GM12878 (cell line): ENCODE measurements around the gene ZFP14. TPM values are rescaled to one million over a fixed set of nuclear protein-coding genes. Genes with fewer than 3 reads are reported as not detected.

ENCODE experiments used
- ASH2L ChIP-seq: fragments of 300-600, 200-600 bp; sonication (generic); IDR thresholded peaks from 2 replicates; pipeline ENCODE4 v1.6.1; 2017; ENCODE audit warnings: low read depth, mild to moderate bottlenecking, borderline replicate concordance
- ATF3 ChIP-seq: IDR thresholded peaks from 2 replicates; pipeline ENCODE4 v1.6.1; 2011; ENCODE audit warnings: low read depth, mild to moderate bottlenecking, low read length, moderate library complexity, borderline replicate concordance; ENCODE audit errors: extremely low read depth
- ATF7 ChIP-seq: fragments of 450-650 bp; IDR thresholded peaks from 2 replicates; pipeline ENCODE4 v1.6.1; 2016; ENCODE audit warnings: low read depth, mild to moderate bottlenecking
- BCLAF1 ChIP-seq: fragments of 450-650 bp; IDR thresholded peaks from 2 replicates; pipeline ENCODE4 v1.6.1; 2017; ENCODE audit warnings: antibody characterized with exemption, mild to moderate bottlenecking, moderate library complexity
- GABPA ChIP-seq: IDR thresholded peaks from 2 replicates; pipeline ENCODE4 v1.6.1; 2014; ENCODE audit warnings: antibody characterized with exemption, low read depth, mild to moderate bottlenecking, inconsistent platforms
- HDAC2 ChIP-seq: fragments of 200-600 bp; sonication (generic); IDR thresholded peaks from 2 replicates; pipeline ENCODE4 v1.6.1; 2017
- HSF1 ChIP-seq: fragments of 150-350 bp; IDR thresholded peaks from 2 replicates; pipeline ENCODE4 v1.6.1; 2014; ENCODE audit warnings: mild to moderate bottlenecking, low read depth, low read length
- MEF2B ChIP-seq: fragments of 450-650 bp; IDR thresholded peaks from 2 replicates; pipeline ENCODE4 v1.6.1; 2018; ENCODE audit warnings: mild to moderate bottlenecking, moderate library complexity; ENCODE audit not compliant: partially characterized antibody, poor library complexity, severe bottlenecking
- MTA3 ChIP-seq: IDR thresholded peaks from 2 replicates; pipeline ENCODE4 v1.6.1; 2012; ENCODE audit warnings: low read length, inconsistent platforms, borderline replicate concordance
- MXI1 ChIP-seq: fragments of 150-350 bp; IDR thresholded peaks from 2 replicates; pipeline ENCODE4 v1.6.1; 2011; ENCODE audit warnings: low read depth, mild to moderate bottlenecking, inconsistent platforms, low read length, improper control_type of control experiment
- NR2C1 ChIP-seq: fragments of 450-650 bp; IDR thresholded peaks from 2 replicates; pipeline ENCODE4 v1.6.1; 2017; ENCODE audit warnings: antibody characterized with exemption, mild to moderate bottlenecking, moderate library complexity
- NR2C2 ChIP-seq: IDR thresholded peaks from 2 replicates; pipeline ENCODE4 v1.6.1; 2011; ENCODE audit warnings: borderline replicate concordance, low read depth; ENCODE audit not compliant: control insufficient read depth, insufficient read length
- PBX3 ChIP-seq: IDR thresholded peaks from 2 replicates; pipeline ENCODE4 v1.6.1; 2011; ENCODE audit warnings: mild to moderate bottlenecking, low read depth, low read length, moderate library complexity; ENCODE audit not compliant: insufficient replicate concordance
- POLR2AphosphoS5 ChIP-seq: IDR thresholded peaks from 2 replicates; pipeline ENCODE4 v1.6.1; 2011; ENCODE audit warnings: mild to moderate bottlenecking, low read length, inconsistent platforms
- PRDM15 ChIP-seq: fragments of 450-650 bp; formaldehyde crosslinking; IDR thresholded peaks from 2 replicates; pipeline ENCODE4 v1.4.0; 2020; ENCODE audit warnings: mild to moderate bottlenecking, moderate library complexity
- SP1 ChIP-seq: IDR thresholded peaks from one replicate; pipeline ENCODE4 v1.6.1; 2011; ENCODE audit warnings: low read depth, low read length
- STAT1 ChIP-seq: fragments of 450-650 bp; conservative IDR thresholded peaks from 2 replicates; pipeline ENCODE4 v1.6.1; 2014; ENCODE audit warnings: antibody characterized with exemption, mild to moderate bottlenecking
- WRNIP1 ChIP-seq: IDR thresholded peaks from 2 replicates; pipeline ENCODE4 v1.6.1; 2011; ENCODE audit warnings: low read depth, low read length, improper control_type of control experiment, borderline replicate concordance
- YBX1 ChIP-seq: fragments of 450-650 bp; IDR thresholded peaks from 2 replicates; pipeline ENCODE4 v1.6.1; 2016; ENCODE audit warnings: antibody characterized with exemption
- polyA plus RNA-seq, 11 experiments: library from polyadenylated mRNA; depleted of rRNA in 4 of 11; unstranded in 6 of 11; stranded (reverse) in 5 of 11; fragments of >200 nt; fragmentation: Nextera tagmentation in 4 of 11; fragmentation: Illumina TruSeq in 1 of 11; extraction: Ambion mirVana in 4 of 11; extraction: Trizol in 1 of 11; gene quantifications; 1 replicate in 1 of 11; 2 replicates in 10 of 11; pipeline versions ENCODE4 v1.2.1 to v1.2.3, GENCODE V29; 2011 to 2016; ENCODE audit warnings: inconsistent platforms in 2 of 11, missing spikeins in 2 of 11, low read depth in 1 of 11
- total RNA-seq, 4 experiments: library from RNA; depleted of rRNA in 3 of 4; stranded (reverse); fragments of >200 nt in 3 of 4; fragmentation: Illumina TruSeq in 1 of 4; extraction: Trizol in 1 of 4; gene quantifications; 2 replicates each; pipeline versions ENCODE4 v1.2.1 to v1.2.3, GENCODE V29; 2013 to 2021

The ZFP14 gene
- total and polyA plus RNA-seq, 10 of the 15 experiments (the other 5 are each of a cell fraction or from before 2014, with no cell fraction given): 0.61 to 2.6 (median 0.83) TPM

- no peak for TF ChIP-seq MTA3
- 0 out of 2 replicates have a peak, but pooled peaks have one; percentile 12 for TF ChIP-seq MXI1
- no peak for TF ChIP-seq WRNIP1
- no peak for TF ChIP-seq SP1
- no peak for TF ChIP-seq PRDM15 (CRISPR knock-in tag)
- TF ChIP-seq HDAC2: no peak
- TF ChIP-seq HSF1: no peak
- no peak for TF ChIP-seq STAT1
- TF ChIP-seq GABPA: no peak
- peak; percentile 40 for TF ChIP-seq NR2C1
- TF ChIP-seq PBX3: no peak
- peak; percentile 69 for TF ChIP-seq POLR2AphosphoS5
- no peak for TF ChIP-seq ATF7
- no peak for TF ChIP-seq ATF3
- TF ChIP-seq YBX1: no peak
- no peak for TF ChIP-seq ASH2L
- TF ChIP-seq BCLAF1: no peak
- TF ChIP-seq MEF2B: peak; percentile 50
- TF ChIP-seq NR2C2: no peak
These were observed 39.4 kb upstream of the ZFP14 start, which contains the start of gene ZFP82 (continued) for GRCh38 chr19:36418287-36419001.
